Panc1 (cell line): ENCODE results near the gene AADACL2. TPM values are rescaled to one million over a fixed set of nuclear protein-coding genes. Genes with fewer than 3 reads are reported as not detected.

Source experiments
- ATAC-seq: fragments of 200-7000 bp; cut with Tn5 transposase; 2 replicates; pipeline ENCODE4 v1.9.1; 2020; ENCODE audit warnings: mild to moderate bottlenecking, moderate library complexity
- BruUV-seq: library from RNA; stranded (reverse); fragments of 400-500 nt; replicated peaks from 2 replicates; lab custom pipeline; 2021; lab: Mats Ljungman, UMichigan
- CTCF ChIA-PET: fragments of 300-600 bp; sonication (Branson Sonifier 250); formaldehyde crosslinking; loops from one replicate; lab custom pipeline; 2022; ENCODE audit warnings: antibody characterized with exemption; lab: Charles Lee
- POLR2A ChIA-PET: fragments of 300-600 bp; sonication (Branson Sonifier 250); formaldehyde crosslinking; loops from one replicate; lab custom pipeline; 2022; ENCODE audit warnings: antibody characterized with exemption; lab: Charles Lee
- DNase-seq: peaks from one replicate; pipeline ENCODE4 v3.0.0-alpha.2; 2010; ENCODE audit warnings: low read depth, low spot score
- H3K27ac ChIP-seq: 2 replicates; pipeline ENCODE4 v1.5.1; 2011; ENCODE audit warnings: mild to moderate bottlenecking, low read length, inconsistent platforms
- H3K27me3 ChIP-seq: fragments of 200-500 bp; sonication (Bioruptor generic); 2 replicates; pipeline ENCODE4 v1.6.0; 2014; ENCODE audit warnings: low read length, inconsistent platforms; ENCODE audit not compliant: control insufficient read depth, insufficient read depth
- H3K36me3 ChIP-seq: fragments of 200-500 bp; sonication (Bioruptor generic); 2 replicates; pipeline ENCODE4 v1.5.1; 2014; ENCODE audit warnings: inconsistent platforms, mild to moderate bottlenecking, low read length, moderate library complexity; ENCODE audit not compliant: control insufficient read depth, insufficient read depth
- H3K4me1 ChIP-seq: 2 replicates; pipeline ENCODE4 v1.5.1; 2011; ENCODE audit warnings: inconsistent platforms, mild to moderate bottlenecking, low read length, moderate library complexity; ENCODE audit not compliant: control insufficient read depth, insufficient read depth
- H3K4me3 ChIP-seq, 2 experiments: 2 replicates each; pipeline ENCODE4 v1.5.1; 2011 to 2012; ENCODE audit warnings: low read depth in 2 of 2, low read length in 2 of 2, mild to moderate bottlenecking in 2 of 2, inconsistent platforms in 1 of 2, moderate library complexity in 1 of 2
- H3K9me3 ChIP-seq: fragments of 200-500 bp; sonication (Bioruptor generic); 2 replicates; pipeline ENCODE4 v1.5.1; 2014; ENCODE audit warnings: low read depth, mild to moderate bottlenecking, inconsistent platforms, low read length, moderate library complexity; ENCODE audit not compliant: control insufficient read depth, insufficient read depth
- POLR2AphosphoS5 ChIP-seq: IDR thresholded peaks from 2 replicates; pipeline ENCODE4 v1.6.1; 2012; ENCODE audit warnings: mild to moderate bottlenecking, low read depth, low read length, moderate library complexity
- SIN3A ChIP-seq: IDR thresholded peaks from 2 replicates; pipeline ENCODE4 v1.6.1; 2012; ENCODE audit warnings: low read depth, mild to moderate bottlenecking, low read length, moderate library complexity, borderline replicate concordance; ENCODE audit not compliant: insufficient read depth
- TCF7L2 ChIP-seq: IDR thresholded peaks from 2 replicates; pipeline ENCODE4 v1.6.1; 2011; ENCODE audit warnings: mild to moderate bottlenecking, low read depth, low read length, inconsistent platforms
- in situ Hi-C: cut with HindIII; loops from 2 replicates; pipeline ENCODE4 v1.10.0; 2016; ENCODE audit warnings: low sequenced_read_pairs, low pct_unique_long_range_greater_than_20kb
- intact Hi-C: fragments of 100-400 bp; cut with micrococcal nuclease; formaldehyde crosslinking; loops from one replicate; pipeline ENCODE4 v1.10.0; 2022; ENCODE audit not compliant: unreplicated experiment
- total RNA-seq: library from RNA; stranded (reverse); gene quantifications from one replicate; pipeline ENCODE4 v1.2.1, GENCODE V29; 2021; ENCODE audit not compliant: unreplicated experiment
- TF ChIP-seq, protein P1 (sequence below): fragments of 450-650 bp; IDR thresholded peaks from 2 replicates; pipeline ENCODE4 v1.5.1; 2017; ENCODE audit warnings: mild to moderate bottlenecking
- TF ChIP-seq, protein P2 (sequence below), 2 experiments: IDR thresholded peaks; 2 replicates each; pipeline ENCODE4 v1.6.1; 2011 to 2012; ENCODE audit warnings: low read depth in 2 of 2, control low read depth in 1 of 2, low read length in 1 of 2, mild to moderate bottlenecking in 1 of 2, moderate library complexity in 1 of 2; ENCODE audit not compliant: insufficient read depth in 1 of 2

Gene AADACL2
- total RNA-seq, 1 experiment from 2014 or later, result not detected

DNA sequence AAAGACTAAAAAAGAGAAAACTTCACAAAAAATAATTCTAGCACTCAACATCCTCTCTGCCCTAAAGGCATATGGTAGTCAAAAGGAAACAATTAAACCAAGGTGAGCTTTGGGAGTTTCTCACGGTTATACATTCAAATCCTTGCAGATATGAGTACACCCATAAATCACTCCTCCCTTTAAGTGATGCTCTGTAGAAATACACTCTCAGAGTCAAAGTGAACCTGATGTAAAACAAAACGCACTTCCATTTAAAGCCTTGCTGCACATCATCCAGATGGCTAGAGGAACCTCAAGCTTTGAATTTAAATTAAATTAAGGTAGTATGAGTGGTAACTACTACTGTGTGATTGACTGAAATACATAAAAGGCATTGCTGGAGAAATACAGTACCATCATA is 44.2 kb downstream of the AADACL2 start:
- CTCF ChIA-PET, result no interaction called here
- Histone ChIP-seq H3K27ac (no peak overlapping the region), H3K9me3 (no peaks in the 10 kb centered on the region), H3K27me3 (no peaks in the 10 kb centered on the region), H3K4me1 (no peaks in the 10 kb centered on the region), H3K4me3 (no peak overlapping the region), H3K36me3 (no peaks in the 10 kb centered on the region)
- POLR2A ChIA-PET, result no interaction called here
- TF ChIP-seq TCF7L2 (no peak), SIN3A (no peak), POLR2AphosphoS5 (no peak)
- TF ChIP-seq, protein P1, sequence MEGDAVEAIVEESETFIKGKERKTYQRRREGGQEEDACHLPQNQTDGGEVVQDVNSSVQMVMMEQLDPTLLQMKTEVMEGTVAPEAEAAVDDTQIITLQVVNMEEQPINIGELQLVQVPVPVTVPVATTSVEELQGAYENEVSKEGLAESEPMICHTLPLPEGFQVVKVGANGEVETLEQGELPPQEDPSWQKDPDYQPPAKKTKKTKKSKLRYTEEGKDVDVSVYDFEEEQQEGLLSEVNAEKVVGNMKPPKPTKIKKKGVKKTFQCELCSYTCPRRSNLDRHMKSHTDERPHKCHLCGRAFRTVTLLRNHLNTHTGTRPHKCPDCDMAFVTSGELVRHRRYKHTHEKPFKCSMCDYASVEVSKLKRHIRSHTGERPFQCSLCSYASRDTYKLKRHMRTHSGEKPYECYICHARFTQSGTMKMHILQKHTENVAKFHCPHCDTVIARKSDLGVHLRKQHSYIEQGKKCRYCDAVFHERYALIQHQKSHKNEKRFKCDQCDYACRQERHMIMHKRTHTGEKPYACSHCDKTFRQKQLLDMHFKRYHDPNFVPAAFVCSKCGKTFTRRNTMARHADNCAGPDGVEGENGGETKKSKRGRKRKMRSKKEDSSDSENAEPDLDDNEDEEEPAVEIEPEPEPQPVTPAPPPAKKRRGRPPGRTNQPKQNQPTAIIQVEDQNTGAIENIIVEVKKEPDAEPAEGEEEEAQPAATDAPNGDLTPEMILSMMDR, result no peak
- TF ChIP-seq, protein P2, sequence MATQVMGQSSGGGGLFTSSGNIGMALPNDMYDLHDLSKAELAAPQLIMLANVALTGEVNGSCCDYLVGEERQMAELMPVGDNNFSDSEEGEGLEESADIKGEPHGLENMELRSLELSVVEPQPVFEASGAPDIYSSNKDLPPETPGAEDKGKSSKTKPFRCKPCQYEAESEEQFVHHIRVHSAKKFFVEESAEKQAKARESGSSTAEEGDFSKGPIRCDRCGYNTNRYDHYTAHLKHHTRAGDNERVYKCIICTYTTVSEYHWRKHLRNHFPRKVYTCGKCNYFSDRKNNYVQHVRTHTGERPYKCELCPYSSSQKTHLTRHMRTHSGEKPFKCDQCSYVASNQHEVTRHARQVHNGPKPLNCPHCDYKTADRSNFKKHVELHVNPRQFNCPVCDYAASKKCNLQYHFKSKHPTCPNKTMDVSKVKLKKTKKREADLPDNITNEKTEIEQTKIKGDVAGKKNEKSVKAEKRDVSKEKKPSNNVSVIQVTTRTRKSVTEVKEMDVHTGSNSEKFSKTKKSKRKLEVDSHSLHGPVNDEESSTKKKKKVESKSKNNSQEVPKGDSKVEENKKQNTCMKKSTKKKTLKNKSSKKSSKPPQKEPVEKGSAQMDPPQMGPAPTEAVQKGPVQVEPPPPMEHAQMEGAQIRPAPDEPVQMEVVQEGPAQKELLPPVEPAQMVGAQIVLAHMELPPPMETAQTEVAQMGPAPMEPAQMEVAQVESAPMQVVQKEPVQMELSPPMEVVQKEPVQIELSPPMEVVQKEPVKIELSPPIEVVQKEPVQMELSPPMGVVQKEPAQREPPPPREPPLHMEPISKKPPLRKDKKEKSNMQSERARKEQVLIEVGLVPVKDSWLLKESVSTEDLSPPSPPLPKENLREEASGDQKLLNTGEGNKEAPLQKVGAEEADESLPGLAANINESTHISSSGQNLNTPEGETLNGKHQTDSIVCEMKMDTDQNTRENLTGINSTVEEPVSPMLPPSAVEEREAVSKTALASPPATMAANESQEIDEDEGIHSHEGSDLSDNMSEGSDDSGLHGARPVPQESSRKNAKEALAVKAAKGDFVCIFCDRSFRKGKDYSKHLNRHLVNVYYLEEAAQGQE (IDR thresholded peaks at IDR 0.05; ENCODE audit: insufficient read depth in 1 of 2, low read depth in 2 of 2, low read length in 1 of 2), result no peak
- BruUV-seq, result no TSS peak
- ATAC-seq (no peak), DNase-seq (no peak)
- intact Hi-C loops (no loop called here), in situ Hi-C loops (no loop called here)

DNA sequence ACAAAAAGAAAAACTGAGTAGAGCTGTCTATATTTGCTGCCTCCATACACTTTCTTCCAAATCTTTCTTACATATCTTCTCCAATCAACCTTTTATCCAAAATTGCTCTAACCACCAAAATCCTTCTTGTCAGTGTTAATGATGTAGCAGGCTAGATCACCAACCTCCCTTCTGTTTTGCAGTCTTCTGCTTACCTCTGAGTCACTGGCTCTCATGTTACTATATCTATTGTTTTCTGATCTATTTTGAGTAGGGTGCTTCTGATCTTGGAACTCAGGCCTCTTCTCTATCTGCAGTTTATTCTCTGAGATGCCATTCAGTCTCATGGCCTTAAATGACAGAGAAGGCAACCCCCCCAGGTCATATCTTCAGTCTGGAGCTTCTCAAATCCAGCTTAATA is 53.9 kb downstream of the AADACL2 start:
- Histone ChIP-seq H3K27ac (no peak overlapping the region), H3K9me3 (no peaks in the 10 kb centered on the region), H3K4me3 (no peak overlapping the region), H3K36me3 (no peaks in the 10 kb centered on the region), H3K27me3 (no peaks in the 10 kb centered on the region), H3K4me1 (no peaks in the 10 kb centered on the region)
- no peak for ATAC-seq
- intact Hi-C loops (no loop called here), in situ Hi-C loops (no loop called here)
- TF ChIP-seq SIN3A (no peak), POLR2AphosphoS5 (no peak), TCF7L2 (no peak)
- TF ChIP-seq, protein P2 (IDR thresholded peaks at IDR 0.05; ENCODE audit: insufficient read depth in 1 of 2, low read depth in 2 of 2, low read length in 1 of 2), result no peak
- TF ChIP-seq, protein P1, result no peak
- POLR2A ChIA-PET, result no interaction called here
- CTCF ChIA-PET, result no interaction called here
- BruUV-seq, result no TSS peak
- no peak for DNase-seq
